HFFc6 (cell line): ENCODE results near the gene GLDC. TPM values are rescaled to one million over a fixed set of nuclear protein-coding genes. Genes with fewer than 3 reads are reported as not detected.
"Not testable (repeated sequence)": the region's sequence is repeated elsewhere in the genome, so short reads cannot be mapped to it uniquely, and the experiment has no call there.

Source experiments
- DNase-seq: peaks from one replicate; pipeline ENCODE4 v3.0.0-alpha.2; 2018
- H3K27ac Mint-ChIP-seq: 2 replicates; pipeline ENCODE4 v1.8.0; 2020; ENCODE audit warnings: mild to moderate bottlenecking, mixed read lengths
- H3K27me3 Mint-ChIP-seq: 2 replicates; pipeline ENCODE4 v1.8.0; 2021; ENCODE audit warnings: mild to moderate bottlenecking, moderate library complexity, mixed read lengths; ENCODE audit not compliant: insufficient read depth
- H3K36me3 Mint-ChIP-seq: 2 replicates; pipeline ENCODE4 v1.8.0; 2021; ENCODE audit warnings: low read depth, mixed read lengths
- H3K4me1 Mint-ChIP-seq: 2 replicates; pipeline ENCODE4 v1.8.0; 2020; ENCODE audit warnings: low read depth, mixed read lengths
- H3K4me3 Mint-ChIP-seq: 2 replicates; pipeline ENCODE4 v1.8.0; 2020; ENCODE audit warnings: mild to moderate bottlenecking, moderate library complexity, mixed read lengths
- H3K9me3 Mint-ChIP-seq: 2 replicates; pipeline ENCODE4 v1.8.0; 2020; ENCODE audit warnings: mild to moderate bottlenecking, mixed read lengths
- CTCF ChIP-seq: fragments of 200-600 bp; sonication (generic); IDR thresholded peaks from 2 replicates; pipeline ENCODE4 v1.5.0; 2021; ENCODE audit warnings: antibody characterized with exemption, mild to moderate bottlenecking
- total RNA-seq, 6 experiments: library from RNA; stranded (reverse); fragmentation: NEBNext Ultra II Directional; extraction: Animal tissue kit (Norgen Biotek cat#: 25700); gene quantifications; 2 replicates in 1 of 6; 3 replicates in 5 of 6; pipeline ENCODE4 v1.2.3, GENCODE V29; 2021

GLDC gene
- total RNA-seq, 6 experiments from 2014 or later: 0.12 to 0.41 (median 0.23) TPM

GRCh38 chr9:6646293-6646636 is 736 bp upstream of the GLDC start:
- H3K9me3 Mint-ChIP-seq: no peaks in the 10 kb centered on the region
- peaks cover 53% of the 10 kb centered on the region for H3K27me3 Mint-ChIP-seq
- no peak overlapping the region for H3K27ac Mint-ChIP-seq

GRCh38 chr9:6645105-6645354 is 499 bp downstream of the GLDC start:
- not testable (repeated sequence) for H3K36me3 Mint-ChIP-seq, H3K27ac Mint-ChIP-seq, DNase-seq, H3K4me3 Mint-ChIP-seq, H3K9me3 Mint-ChIP-seq
- H3K4me1 Mint-ChIP-seq: peaks cover 20% of the 10 kb centered on the region
- peaks cover 61% of the 10 kb centered on the region for H3K27me3 Mint-ChIP-seq

More at GRCh38 chr9:6646293-6646636, 736 bp upstream of the GLDC start:
- peaks cover 17% of the 10 kb centered on the region for H3K4me1 Mint-ChIP-seq
- no peak overlapping the region; the same call in 1 of the 2 replicates for H3K4me3 Mint-ChIP-seq
- no peak for DNase-seq
- no peak for TF ChIP-seq CTCF
- no peaks in the 10 kb centered on the region for H3K36me3 Mint-ChIP-seq

GRCh38 chr9:6644346-6645104 is 1.0 kb downstream of the GLDC start:
- Mint-ChIP-seq H3K4me1 (peaks cover 20% of the 10 kb centered on the region), H3K4me3 (no peak overlapping the region), H3K27ac (no peak overlapping the region), H3K9me3 (no peaks in the 10 kb centered on the region), H3K27me3 (peaks cover 65% of the 10 kb centered on the region), H3K36me3 (no peaks in the 10 kb centered on the region)
- DNase-seq: no peak
- no peak for TF ChIP-seq CTCF

GRCh38 chr9:6641961-6642360 is 3.6 kb downstream of the GLDC start:
- H3K4me3 Mint-ChIP-seq: no peak overlapping the region

GRCh38 chr9:6641561-6641960 is 4.0 kb downstream of the GLDC start:
- H3K9me3 Mint-ChIP-seq: no peaks in the 10 kb centered on the region
- peaks cover 20% of the 10 kb centered on the region for H3K4me1 Mint-ChIP-seq
- H3K27ac Mint-ChIP-seq: no peak overlapping the region
- peaks cover 58% of the 10 kb centered on the region for H3K27me3 Mint-ChIP-seq
- TF ChIP-seq CTCF: no peak
- H3K36me3 Mint-ChIP-seq: no peaks in the 10 kb centered on the region
- no peak overlapping the region for H3K4me3 Mint-ChIP-seq
- peak; percentile 38 for DNase-seq

More at GRCh38 chr9:6641961-6642360, 3.6 kb downstream of the GLDC start:
- Mint-ChIP-seq H3K4me1 (peaks cover 20% of the 10 kb centered on the region), H3K27me3 (peaks cover 59% of the 10 kb centered on the region), H3K27ac (no peak overlapping the region), H3K9me3 (no peaks in the 10 kb centered on the region), H3K36me3 (no peaks in the 10 kb centered on the region)
- DNase-seq: no peak
- TF ChIP-seq CTCF: no peak

- no peak for TF ChIP-seq CTCF
- Mint-ChIP-seq H3K27me3 (peaks cover 53% of the 10 kb centered on the region), H3K36me3 (no peaks in the 10 kb centered on the region), H3K27ac (no peak overlapping the region), H3K4me3 (no peak overlapping the region), H3K9me3 (no peaks in the 10 kb centered on the region), H3K4me1 (peaks cover 20% of the 10 kb centered on the region)
- DNase-seq: no peak
These were observed 4.5 kb downstream of the GLDC start for GRCh38 chr9:6641056-6641455.
